ENCODE results near the gene PCED1A.
"Not testable (repeated sequence)": the region's sequence is repeated elsewhere in the genome, so short reads cannot be mapped to it uniquely, and the experiment has no call there.

The PCED1A gene

GRCh38 chr20:2825761-2826160 is 14.7 kb downstream of the PCED1A start:
- no peak for DNase-seq

DNA sequence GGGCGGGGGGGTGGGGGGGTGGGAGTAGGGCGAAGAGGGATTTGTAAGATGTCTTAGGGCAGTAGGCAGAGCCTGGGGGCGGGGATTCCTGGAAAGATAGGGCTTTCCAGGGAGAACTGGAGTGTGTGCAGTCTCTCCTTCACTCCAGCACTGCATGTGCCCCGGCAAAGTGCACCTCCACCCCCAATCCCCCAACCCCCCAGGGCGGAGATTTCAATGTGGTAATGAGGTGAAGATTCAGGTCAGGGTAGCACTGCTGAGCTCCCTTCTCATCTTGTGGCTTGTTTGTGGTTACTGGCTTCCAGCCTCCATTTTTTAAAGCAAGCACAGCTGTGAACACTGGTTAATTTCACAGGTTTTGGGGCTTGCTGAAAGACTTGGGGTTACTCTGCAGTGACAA is 18.4 kb downstream of the PCED1A start:
- no peak for DNase-seq

DNA sequence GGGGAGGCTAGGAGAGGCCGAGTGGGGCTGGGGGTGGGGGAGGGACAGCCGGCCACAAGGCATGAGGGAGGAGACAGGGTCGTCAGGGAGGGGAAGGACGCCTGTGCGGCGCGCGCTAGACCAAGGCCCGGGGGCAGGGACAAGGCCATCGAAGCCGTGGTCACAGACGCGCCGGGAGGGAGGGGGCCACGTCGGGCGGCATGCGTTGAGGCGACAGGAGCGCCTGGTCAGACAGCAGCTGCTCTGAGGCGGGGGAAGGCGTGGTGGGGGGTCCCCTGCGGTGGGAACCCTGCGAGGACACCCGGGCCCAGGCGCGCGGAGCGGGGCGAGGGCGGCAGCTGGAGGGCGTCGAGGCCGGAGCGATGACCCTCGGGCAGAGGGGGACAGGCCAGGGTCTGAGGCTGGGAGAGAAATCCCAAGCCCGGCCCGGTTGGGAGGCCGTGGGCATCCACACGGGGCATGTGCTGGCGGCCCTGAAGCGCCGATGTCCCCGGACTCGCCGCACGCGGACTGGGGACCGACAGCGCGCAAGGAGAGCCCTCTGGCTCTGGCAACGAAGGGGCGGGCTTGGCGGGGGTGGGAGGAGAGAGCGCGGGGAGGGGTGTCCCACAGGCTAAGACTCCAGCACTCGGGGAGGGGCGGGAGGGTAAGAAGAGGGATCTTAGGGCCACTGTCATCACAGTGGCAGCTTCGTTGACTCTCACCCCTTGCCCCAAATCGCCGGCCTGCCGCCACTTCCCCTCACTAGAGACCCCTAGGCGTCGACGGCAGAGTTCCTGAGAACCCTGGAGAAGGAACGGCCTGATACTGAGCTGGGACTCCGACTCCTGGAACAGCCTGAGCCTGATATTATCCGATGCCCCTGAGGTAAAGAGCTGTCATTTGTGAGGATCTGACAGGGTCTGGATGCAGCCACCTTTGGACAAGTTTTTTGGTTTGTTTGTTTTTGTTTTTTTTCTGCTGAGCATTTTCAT is 19.3 kb downstream of the PCED1A start:
- no peak for DNase-seq

DNA sequence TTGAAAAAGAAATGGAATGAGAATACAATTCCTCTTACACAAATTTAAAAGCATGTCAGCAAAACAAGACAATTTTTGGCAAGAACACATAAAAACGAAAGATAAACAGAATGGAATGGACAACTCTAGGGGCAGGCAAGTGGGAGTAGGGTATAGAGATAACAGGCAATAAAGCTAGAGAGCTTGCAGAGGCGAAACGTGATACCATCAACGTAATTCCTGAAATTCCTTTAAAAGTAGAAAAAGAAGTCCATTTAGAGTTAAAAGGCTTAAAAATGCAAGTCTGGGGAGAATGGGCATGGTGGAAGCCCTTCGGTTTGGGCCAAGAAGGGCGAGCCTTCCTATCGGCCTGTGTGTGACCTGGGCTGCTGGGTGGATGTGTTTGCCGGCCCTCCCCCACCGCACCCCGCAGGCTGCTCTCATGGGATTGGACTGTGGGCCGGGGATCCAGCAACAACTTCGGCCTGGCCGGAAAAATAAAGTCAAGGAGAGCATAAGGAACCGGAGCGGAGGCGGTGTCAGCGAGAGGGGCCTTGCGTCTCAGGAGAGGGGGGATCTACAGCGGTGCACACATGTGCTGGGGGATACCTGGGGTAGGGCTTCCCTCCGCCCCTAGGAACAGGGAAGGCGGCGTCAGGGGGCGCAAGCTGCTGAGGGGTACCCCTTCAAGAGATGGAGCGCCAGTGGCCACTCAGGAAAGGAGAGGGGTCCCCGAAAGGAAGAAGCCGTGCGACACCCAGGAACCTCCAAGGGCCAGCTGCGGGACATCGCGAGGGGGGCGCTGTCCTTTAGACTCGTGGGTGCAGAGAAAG is 20.2 kb downstream of the PCED1A start:
- no peak for DNase-seq

DNA sequence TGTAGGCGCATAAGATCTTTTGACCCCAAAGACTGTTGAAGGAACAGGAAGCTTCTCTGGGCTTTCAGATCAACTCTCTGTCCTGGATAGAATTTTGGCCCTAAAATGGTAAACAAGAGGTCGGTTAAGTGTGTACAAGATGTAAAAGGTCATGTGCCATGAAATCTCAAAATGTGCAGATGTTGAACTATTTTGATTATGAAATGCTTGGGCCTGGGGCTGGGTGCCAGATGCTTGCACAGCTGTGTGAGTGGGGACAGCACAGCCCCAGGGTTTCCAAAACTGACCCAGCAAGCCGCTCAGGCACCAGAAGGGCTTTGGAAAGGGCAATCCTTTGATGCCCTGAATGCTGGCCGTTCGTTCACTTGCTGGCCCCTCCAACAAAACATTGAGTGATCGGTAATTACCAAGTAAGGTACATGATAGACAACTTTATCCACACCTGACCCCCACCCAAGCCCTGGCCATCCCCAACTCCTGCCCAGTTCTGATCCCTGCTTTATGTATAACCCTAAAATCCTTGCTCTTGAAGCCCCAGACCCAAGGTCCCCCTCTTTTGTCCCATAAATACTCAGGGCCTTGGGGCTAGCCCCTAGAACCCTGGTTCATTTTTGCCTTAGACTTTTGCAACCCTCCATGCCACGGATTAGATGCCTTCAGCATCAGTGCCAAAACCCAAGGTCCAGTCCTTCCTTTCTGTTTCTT is 22.4 kb downstream of the PCED1A start:
- no peak for DNase-seq

DNA sequence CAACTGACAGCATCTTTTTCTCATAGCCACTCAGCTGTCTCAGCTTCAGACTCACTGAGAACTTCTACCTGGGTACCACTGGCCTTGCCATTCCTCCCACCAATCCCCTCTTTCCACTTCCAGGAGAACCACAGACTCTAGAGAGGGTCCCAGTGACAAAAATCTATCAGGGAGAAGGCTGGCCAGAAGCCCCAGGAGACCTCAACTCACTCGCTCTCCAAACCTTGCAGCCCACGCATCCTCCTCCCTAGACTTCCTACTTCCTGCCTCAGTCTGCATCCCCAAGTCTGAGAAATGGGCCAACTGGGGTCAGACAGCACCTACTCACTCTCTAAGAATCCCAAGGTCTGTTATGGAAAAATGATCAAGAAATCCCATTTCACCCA is 23.1 kb downstream of the PCED1A start:
- DNase-seq = no peak

DNA sequence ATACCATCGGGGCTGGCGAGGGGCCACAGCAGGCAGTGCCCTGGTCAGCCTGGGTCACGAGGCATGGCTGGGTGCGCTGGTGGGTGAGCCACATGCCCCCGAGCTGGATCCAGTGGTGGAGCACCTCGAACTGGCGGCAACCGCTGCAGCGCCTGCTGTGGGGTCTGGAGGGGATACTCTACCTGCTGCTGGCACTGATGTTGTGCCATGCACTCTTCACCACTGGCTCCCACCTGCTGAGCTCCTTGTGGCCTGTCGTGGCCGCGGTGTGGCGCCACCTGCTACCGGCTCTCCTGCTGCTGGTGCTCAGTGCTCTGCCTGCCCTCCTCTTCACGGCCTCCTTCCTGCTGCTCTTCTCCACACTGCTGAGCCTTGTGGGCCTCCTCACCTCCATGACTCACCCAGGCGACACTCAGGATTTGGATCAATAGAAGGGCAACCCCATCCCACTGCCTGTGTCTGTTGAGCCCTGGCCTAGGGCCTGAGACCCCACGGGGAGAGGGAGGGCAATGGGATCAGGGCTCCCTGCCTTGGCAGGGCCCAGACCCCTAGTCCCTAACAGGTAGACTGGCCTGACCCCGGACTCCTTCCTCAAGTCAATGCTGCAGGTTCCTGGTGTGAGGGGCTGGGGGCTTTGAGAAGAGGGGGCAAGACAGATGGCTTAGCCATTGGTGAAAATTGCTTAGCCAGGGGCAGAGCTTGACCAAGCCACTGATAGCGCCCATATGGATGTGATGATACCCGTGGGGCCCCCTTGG is 23.7 kb downstream of the PCED1A start:
- no peak for DNase-seq

GRCh38 chr20:2816030-2816582 is 24.3 kb downstream of the PCED1A start, which contains the start of gene TMEM239:
TSS of gene TMEM239 (plus strand) at chr20:2816364. CDS start at chr20:2816555, 191 bp downstream.
- no peak for DNase-seq

- no peak for DNase-seq
These were observed 25.1 kb downstream of the PCED1A start for GRCh38 chr20:2815242-2815900.

DNA sequence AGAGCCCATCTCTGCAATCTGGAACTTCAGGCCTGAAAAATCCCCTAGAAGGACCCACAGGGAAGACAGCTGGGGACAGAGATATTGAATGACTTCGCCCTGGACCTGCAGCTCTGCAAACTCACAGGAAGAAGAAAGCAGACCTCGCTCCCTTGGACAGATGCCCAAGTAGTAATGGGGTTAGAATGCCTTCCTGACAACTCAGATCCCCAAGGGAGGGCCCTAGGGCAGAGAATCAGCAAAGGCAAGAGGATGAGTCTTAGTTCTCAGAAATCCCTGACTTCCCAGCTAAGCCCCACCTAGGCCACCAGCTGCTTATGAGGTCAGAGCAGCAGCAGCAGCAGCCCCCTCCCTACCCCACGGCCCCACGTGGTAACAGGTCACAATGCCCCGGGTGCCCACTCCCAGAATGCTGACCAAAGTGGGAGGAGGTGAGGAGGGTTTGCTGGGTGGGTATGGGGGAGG is 25.8 kb downstream of the PCED1A start, which contains the start of gene C20orf141:
Gene C20orf141 (plus strand): TSS at position 401 of the 465 bp plus-strand sequence. CDS start 198 bp downstream, outside the sequence.
- DNase-seq = no peak

- DNase-seq = no peak
These were observed 26.4 kb downstream of the PCED1A start for GRCh38 chr20:2814076-2814475.

DNA sequence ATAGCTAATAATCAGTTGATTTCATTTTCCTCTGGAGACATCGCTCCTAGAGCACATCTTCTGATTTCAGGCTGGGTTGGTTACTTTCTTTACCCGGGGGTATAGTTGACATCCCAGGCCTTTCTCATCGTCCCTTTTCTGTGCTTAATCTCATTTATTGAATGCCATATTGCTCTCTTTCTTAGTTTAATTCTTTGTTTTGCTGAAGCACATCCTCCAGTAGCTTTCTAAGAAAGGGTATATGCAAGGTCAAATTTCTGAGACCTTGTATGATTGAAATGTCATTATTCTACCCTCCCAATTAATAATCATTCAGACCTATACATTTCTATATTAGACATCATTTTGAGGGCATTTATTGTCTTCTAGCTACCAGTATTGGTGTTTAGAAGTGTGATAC is 28.3 kb downstream of the PCED1A start:
- no peak for DNase-seq

DNA sequence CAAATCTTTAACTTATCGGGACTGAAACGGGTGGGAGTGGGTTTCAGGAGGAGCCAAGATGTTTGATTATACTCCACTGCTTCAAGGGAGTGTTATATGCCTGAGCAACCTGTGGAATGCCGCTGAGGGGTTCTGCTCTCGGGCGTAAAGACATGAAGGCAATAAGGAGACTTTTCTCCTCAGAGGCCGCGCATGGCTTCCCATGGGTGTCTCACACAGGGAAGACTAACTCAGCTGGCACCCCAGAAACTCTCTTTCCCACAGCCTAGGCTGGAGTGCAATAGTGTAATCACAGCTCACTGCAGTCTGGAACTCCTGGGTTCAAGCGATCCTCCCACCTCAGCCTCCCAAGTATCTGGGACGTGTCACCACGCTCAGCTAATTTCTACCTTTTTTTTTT is 30.8 kb downstream of the PCED1A start:
- no peak for DNase-seq

- DNase-seq = not testable (repeated sequence)
These were observed 32.5 kb downstream of the PCED1A start for GRCh38 chr20:2807929-2808328.

GRCh38 chr20:2807019-2807418 is 33.4 kb downstream of the PCED1A start:
- DNase-seq = no peak

- no peak for DNase-seq
These were observed 34.1 kb downstream of the PCED1A start for GRCh38 chr20:2806351-2806701.

DNA sequence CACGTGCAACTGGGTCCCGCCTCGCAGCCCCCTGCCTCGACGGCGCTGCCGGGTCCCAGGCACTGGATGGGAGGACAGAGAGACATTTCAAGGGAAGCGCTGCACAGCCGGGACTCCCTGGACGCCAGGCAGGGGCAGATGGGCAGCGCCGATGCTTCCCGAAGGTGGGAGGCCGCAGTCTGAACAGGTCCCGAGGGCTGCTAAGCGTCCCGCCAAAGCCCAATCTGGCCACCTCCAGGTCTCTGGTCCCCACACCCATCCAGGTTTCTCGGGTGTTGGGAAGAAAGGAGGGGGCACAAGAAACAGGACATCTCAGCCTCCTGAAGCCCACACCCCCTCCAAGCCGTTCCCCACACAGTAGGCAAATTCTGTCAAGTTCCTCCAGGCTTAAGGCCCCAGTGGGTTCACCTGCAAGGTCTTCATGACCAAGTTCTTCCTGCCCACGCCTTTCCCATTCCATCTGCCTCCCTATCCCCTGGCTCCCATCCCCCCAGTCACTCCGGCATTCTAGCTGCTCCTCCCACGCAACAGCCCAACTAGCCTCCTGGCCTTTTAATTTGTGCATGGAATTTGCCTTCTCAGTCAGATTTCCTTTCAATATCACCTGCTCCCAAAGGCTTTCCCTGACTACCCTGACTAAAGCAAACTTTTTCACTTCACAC is 34.6 kb downstream of the PCED1A start:
- no peak for DNase-seq

- no peak for DNase-seq
These were observed 35.4 kb downstream of the PCED1A start for GRCh38 chr20:2804852-2805688.

GRCh38 chr20:2804041-2804828 is 36.2 kb downstream of the PCED1A start:
- no peak for DNase-seq

Data from effector CD8-positive, alpha-beta T cell (primary cell).